Gastrocnemius medialis (tissue), 4 donors: ENCODE data around the gene REXO1. TPM values are rescaled to one million over a fixed set of nuclear protein-coding genes. Genes with fewer than 3 reads are reported as not detected.

Source experiments
- ATAC-seq, 2 donors: fragments of 150-250 bp; one replicate each; pipeline ENCODE4 v1.9.1; 2016
- DNase-seq, 2 donors: peaks; one replicate each; pipeline ENCODE4 v3.0.0-alpha.2; 2019
- H3K27ac ChIP-seq, 4 donors: fragments of 200-600 bp; sonication (generic); 1 replicate in 1 of 4; 2 replicates in 3 of 4; pipeline ENCODE4 v1.5.1; 2016 to 2018; ENCODE audit warnings: mild to moderate bottlenecking in 2 of 4, moderate library complexity in 1 of 4
- H3K27me3 ChIP-seq, 3 donors: fragments of 200-600 bp; sonication (generic) in 2 of 3; 1 replicate in 1 of 3; 2 replicates in 2 of 3; pipeline versions ENCODE4 v1.5.1 to v1.6.0; 2016 to 2019; ENCODE audit warnings: mild to moderate bottlenecking in 1 of 3, moderate library complexity in 1 of 3
- H3K36me3 ChIP-seq, 2 donors: fragments of 200-600 bp; sonication (generic) in 1 of 2; one replicate each; pipeline ENCODE4 v1.5.1; 2017 to 2018
- H3K4me1 ChIP-seq, 2 donors: fragments of 200-600 bp; sonication (generic) in 1 of 2; one replicate each; pipeline ENCODE4 v1.5.1; 2016 to 2017; ENCODE audit warnings: mild to moderate bottlenecking in 2 of 2
- H3K4me3 ChIP-seq, 4 donors: fragments of 200-600 bp; sonication (generic) in 3 of 4; 1 replicate in 1 of 4; 2 replicates in 3 of 4; pipeline ENCODE4 v1.5.1; 2016 to 2019; ENCODE audit warnings: mild to moderate bottlenecking in 2 of 4
- H3K9me3 ChIP-seq, 3 donors: fragments of 200-600 bp; sonication (generic) in 2 of 3; 1 replicate in 1 of 3; 2 replicates in 2 of 3; pipeline ENCODE4 v1.5.1; 2016 to 2019
- CTCF ChIP-seq, 5 experiments: fragments of 450-650 bp in 3 of 5; fragments of 200-600 bp in 2 of 5; sonication (generic) in 2 of 5; IDR thresholded peaks in 4 of 5; conservative IDR thresholded peaks in 1 of 5; 1 replicate in 4 of 5; 2 replicates in 1 of 5; pipeline ENCODE4 v1.5.1; 2016 to 2019; ENCODE audit warnings: antibody characterized with exemption in 5 of 5, mild to moderate bottlenecking in 3 of 5, moderate library complexity in 3 of 5
- POLR2A ChIP-seq, 2 donors: fragments of 450-650 bp; IDR thresholded peaks; one replicate each; pipeline ENCODE4 v1.6.1; 2017; ENCODE audit warnings: antibody characterized with exemption in 2 of 2, mild to moderate bottlenecking in 2 of 2, moderate library complexity in 2 of 2
- in situ Hi-C, 4 donors: fragments of 200-750 bp; cut with MboI; loops; one replicate each; pipeline versions ENCODE4 v1.15.0 to v1.8.0; 2017; ENCODE audit warnings: low sequenced_read_pairs in 4 of 4
- intact Hi-C: fragments of 100-400 bp; cut with DNase I; formaldehyde crosslinking; loops from one replicate; pipeline ENCODE4 v1.15.1; 2023; ENCODE audit warnings: low total_unique reads
- total RNA-seq, 4 donors: library from RNA; depleted of rRNA; stranded (reverse); fragments of >200 nt; gene quantifications; one replicate each; pipeline versions ENCODE4 v1.1.0 to v1.2.3, GENCODE V29; 2016

REXO1 gene
- total RNA-seq, 4 donors from 2014 or later = 10.8 to 28.5 (median 20.5) TPM

GRCh38 chr19:1871140-1871597 lies 22.9 kb upstream of the REXO1 start:
- peaks cover 0 to 10% of the 10 kb centered on the region in 2 donors for H3K36me3 ChIP-seq
- in situ Hi-C loops (no loop called here), intact Hi-C loops (no loop called here)
- no peak overlapping the region for H3K27ac ChIP-seq
- peaks cover 30 to 33% of the 10 kb centered on the region in 2 donors for H3K4me1 ChIP-seq
- DNase-seq (no peak), ATAC-seq (no peak)
- TF ChIP-seq POLR2A (IDR thresholded peaks at IDR 0.05) = no peak
- no peak for TF ChIP-seq CTCF (IDR thresholded peaks at IDR 0.05 in 4 of 5, conservative IDR thresholded peaks at IDR 0.05 in 1 of 5)
- no peaks in the 10 kb centered on the region for H3K9me3 ChIP-seq
- H3K4me3 ChIP-seq = no peak overlapping the region
- no peaks in the 10 kb centered on the region for H3K27me3 ChIP-seq

DNA sequence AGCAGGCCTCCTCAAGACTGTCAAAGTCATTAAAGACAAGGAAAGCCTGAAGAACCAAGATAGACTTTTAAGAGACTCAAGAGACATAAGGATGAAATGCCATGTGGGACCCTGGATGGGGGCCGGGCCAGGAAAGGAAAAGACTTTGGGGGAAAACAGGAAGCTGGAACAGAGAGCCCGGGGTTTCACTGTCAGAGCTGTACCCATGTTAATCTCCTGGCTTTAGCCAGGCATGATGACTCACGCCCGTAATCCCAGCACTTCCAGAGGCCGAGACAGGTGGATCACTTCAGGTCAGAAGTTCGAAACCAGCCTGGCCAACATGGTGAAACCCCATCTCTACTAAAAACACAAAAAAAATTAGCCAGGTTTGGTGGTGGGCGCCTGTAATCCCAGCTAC lies 20.7 kb upstream of the REXO1 start:
- peak overlapping the region in 3 of 4 donors; percentile 21 to 42 (median 42) for H3K27ac ChIP-seq
- ATAC-seq (no peak), DNase-seq (no peak)
- H3K4me3 ChIP-seq = no peak overlapping the region
- H3K9me3 ChIP-seq = no peaks in the 10 kb centered on the region
- no peaks in the 10 kb centered on the region for H3K27me3 ChIP-seq
- H3K36me3 ChIP-seq = peaks cover 0 to 10% of the 10 kb centered on the region in 2 donors
- peaks cover 19 to 23% of the 10 kb centered on the region in 2 donors for H3K4me1 ChIP-seq
- no peak for TF ChIP-seq CTCF (IDR thresholded peaks at IDR 0.05 in 4 of 5, conservative IDR thresholded peaks at IDR 0.05 in 1 of 5)
- TF ChIP-seq POLR2A (IDR thresholded peaks at IDR 0.05) = no peak
- in situ Hi-C loops (no loop called here), intact Hi-C loops (loop anchor here (10.0 kb wide), 1 partner anchor 484 kb away; the partner anchor contains the start of gene NDUFS7)

- peaks cover 0 to 10% of the 10 kb centered on the region in 2 donors for H3K36me3 ChIP-seq
- no peak overlapping the region for H3K27ac ChIP-seq
- intact Hi-C loops = loop anchor here (10.0 kb wide), 1 partner anchor 483 kb away; the partner anchor contains the start of gene NDUFS7
- H3K27me3 ChIP-seq = peaks cover 0 to 1% (median 1%) of the 10 kb centered on the region in 3 donors
- no peak overlapping the region for H3K4me3 ChIP-seq
- no peak for DNase-seq
- no peaks in the 10 kb centered on the region for H3K9me3 ChIP-seq
- no peak for ATAC-seq
- in situ Hi-C loops = no loop called here
- TF ChIP-seq POLR2A (IDR thresholded peaks at IDR 0.05) = no peak
- TF ChIP-seq CTCF (IDR thresholded peaks at IDR 0.05 in 4 of 5, conservative IDR thresholded peaks at IDR 0.05 in 1 of 5) = no peak
- peaks cover 7 to 9% of the 10 kb centered on the region in 2 donors for H3K4me1 ChIP-seq
Observed at GRCh38 chr19:1867349-1867724, 19.1 kb upstream of the REXO1 start.

GRCh38 chr19:1866693-1867348 lies 18.5 kb upstream of the REXO1 start:
- DNase-seq = no peak
- intact Hi-C loops = loop anchor here (10.0 kb wide), 1 partner anchor 482 kb away; the partner anchor contains the start of gene NDUFS7
- Histone ChIP-seq H3K27ac (no peak overlapping the region), H3K27me3 (peaks cover 0 to 6% (median 6%) of the 10 kb centered on the region in 3 donors), H3K9me3 (no peaks in the 10 kb centered on the region), H3K4me1 (peaks cover 11 to 14% of the 10 kb centered on the region in 2 donors), H3K36me3 (peaks cover 0 to 10% of the 10 kb centered on the region in 2 donors), H3K4me3 (no peak overlapping the region)
- in situ Hi-C loops = no loop called here
- no peak for ATAC-seq
- TF ChIP-seq POLR2A (IDR thresholded peaks at IDR 0.05) (no peak), CTCF (IDR thresholded peaks at IDR 0.05 in 4 of 5, conservative IDR thresholded peaks at IDR 0.05 in 1 of 5) (no peak)
